ENCODE measurements around the gene POLD4.
"Not testable (repeated sequence)": the region's sequence is repeated elsewhere in the genome, so short reads cannot be mapped to it uniquely, and the experiment has no call there.

POLD4 gene

DNA sequence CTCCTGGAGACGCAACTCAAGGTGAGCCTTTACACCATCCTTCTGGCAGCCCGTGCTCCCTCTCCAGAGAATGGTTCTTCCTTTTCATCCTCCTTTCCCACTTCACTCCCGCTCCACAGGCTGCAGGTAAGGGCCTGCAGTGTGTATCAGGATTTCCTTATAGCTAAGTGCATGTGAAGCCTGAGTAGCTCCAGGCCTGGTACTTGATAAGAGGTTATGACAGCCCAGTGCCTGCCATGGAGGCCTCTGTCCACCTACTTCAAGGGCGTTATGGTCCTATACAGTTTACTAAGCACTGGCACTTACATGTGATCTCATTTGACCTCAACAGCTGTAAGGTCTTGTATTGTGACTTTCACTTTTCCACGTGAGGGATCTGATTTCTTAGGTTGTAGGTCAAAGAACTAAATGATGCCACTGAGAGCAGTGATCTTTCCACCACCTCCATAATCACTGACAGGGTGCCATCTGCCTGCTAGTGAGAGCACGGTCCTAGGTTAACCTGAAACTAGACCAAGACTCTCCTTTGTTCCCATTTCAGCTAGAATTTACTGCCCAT, 32.0 kb downstream of the POLD4 start:
- TF ChIP-seq, protein P1, sequence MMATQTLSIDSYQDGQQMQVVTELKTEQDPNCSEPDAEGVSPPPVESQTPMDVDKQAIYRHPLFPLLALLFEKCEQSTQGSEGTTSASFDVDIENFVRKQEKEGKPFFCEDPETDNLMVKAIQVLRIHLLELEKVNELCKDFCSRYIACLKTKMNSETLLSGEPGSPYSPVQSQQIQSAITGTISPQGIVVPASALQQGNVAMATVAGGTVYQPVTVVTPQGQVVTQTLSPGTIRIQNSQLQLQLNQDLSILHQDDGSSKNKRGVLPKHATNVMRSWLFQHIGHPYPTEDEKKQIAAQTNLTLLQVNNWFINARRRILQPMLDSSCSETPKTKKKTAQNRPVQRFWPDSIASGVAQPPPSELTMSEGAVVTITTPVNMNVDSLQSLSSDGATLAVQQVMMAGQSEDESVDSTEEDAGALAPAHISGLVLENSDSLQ (IDR thresholded peaks at IDR 0.05) = no peak
- no peak for TF ChIP-seq L3MBTL2 (conservative IDR thresholded peaks at IDR 0.05)
- no peak for TF ChIP-seq FOXA1 (IDR thresholded peaks at IDR 0.05)
- no peak for TF ChIP-seq HDGF (IDR thresholded peaks at IDR 0.05; ENCODE audit: borderline replicate concordance)
- no peak for TF ChIP-seq TARDBP (IDR thresholded peaks at IDR 0.05)
- no peak for TF ChIP-seq BHLHE40 (IDR thresholded peaks at IDR 0.05; ENCODE audit: borderline replicate concordance)
- no peak for DNase-seq (ENCODE audit: extremely low spot score)
- POLR2A ChIA-PET = interaction anchor here (1.7 kb wide), 1 partner anchor 55 kb away, joined by 4 read pairs; the partner anchor contains the start of gene GRK2
- CTCF ChIA-PET = interaction anchor here (1.5 kb wide), 1 partner anchor 58 kb away, joined by 5 read pairs; no protein-coding TSS in a partner anchor

DNA sequence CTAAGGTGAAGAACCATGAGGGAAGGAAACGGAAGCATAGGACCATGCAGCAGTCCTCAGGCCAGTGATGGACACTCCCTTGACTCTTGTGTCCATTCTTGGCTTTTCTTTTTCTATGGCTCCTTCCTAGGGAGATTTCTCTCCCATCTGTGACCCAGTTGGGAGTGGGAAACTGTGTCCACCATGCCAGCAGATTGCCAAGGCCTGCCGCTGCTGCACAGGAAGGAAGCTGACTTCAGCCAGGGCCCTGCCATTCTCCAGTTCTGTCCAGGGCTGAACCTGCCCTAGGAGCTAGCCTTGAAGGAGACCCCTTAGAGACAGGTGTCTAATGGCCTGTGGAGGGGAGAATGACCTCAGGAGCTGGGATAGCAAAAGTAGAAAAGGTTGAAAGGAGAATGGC, 32.7 kb downstream of the POLD4 start:
- CTCF ChIA-PET = interaction anchor here (0.6 to 1.5 kb wide), 2 partner anchors 57 to 248 kb away, joined by 3 to 5 read pairs; no protein-coding TSS in a partner anchor
- TF ChIP-seq ARNT (IDR thresholded peaks at IDR 0.05) = no peak
- TF ChIP-seq CTBP1 (IDR thresholded peaks at IDR 0.05; ENCODE audit: borderline replicate concordance) = no peak
- TF ChIP-seq ZNF384 (IDR thresholded peaks at IDR 0.05) = no peak
- no peak for TF ChIP-seq FOXK2 (IDR thresholded peaks at IDR 0.05)
- TF ChIP-seq, protein P1 (IDR thresholded peaks at IDR 0.05) = no peak
- POLR2A ChIA-PET = no interaction called here
- peak; percentile 0 for DNase-seq (ENCODE audit: extremely low spot score)

DNA sequence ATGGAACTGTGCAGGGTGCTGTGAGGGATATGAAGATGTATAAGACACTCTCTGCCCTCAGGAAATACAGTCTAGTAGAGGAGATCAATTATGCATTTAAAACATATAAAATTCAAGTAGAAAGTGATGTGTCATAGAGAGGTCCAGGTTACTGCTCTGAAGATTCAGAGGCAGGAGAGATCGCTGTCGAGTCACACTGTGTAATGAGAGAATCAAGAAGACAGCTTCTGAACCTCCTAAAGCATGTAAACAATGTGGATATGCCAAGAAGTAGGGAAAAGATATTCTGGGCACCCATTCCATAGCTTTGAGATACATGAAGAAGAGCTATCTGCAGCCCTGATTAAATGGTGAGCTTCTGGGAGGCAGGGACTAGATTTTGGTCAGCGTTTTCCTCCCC, 33.3 kb downstream of the POLD4 start:
- TF ChIP-seq SUZ12 (IDR thresholded peaks at IDR 0.05) = no peak
- TF ChIP-seq FOXM1 (IDR thresholded peaks at IDR 0.05; ENCODE audit: borderline replicate concordance) = no peak
- TF ChIP-seq LEF1 (IDR thresholded peaks at IDR 0.05; ENCODE audit: borderline replicate concordance) = no peak
- no peak for TF ChIP-seq SP1 (IDR thresholded peaks at IDR 0.05)
- no peak for TF ChIP-seq ZNF384 (IDR thresholded peaks at IDR 0.05)
- TF ChIP-seq HDGF (IDR thresholded peaks at IDR 0.05; ENCODE audit: borderline replicate concordance) = no peak
- no peak for TF ChIP-seq BHLHE40 (IDR thresholded peaks at IDR 0.05; ENCODE audit: borderline replicate concordance)
- no peak for TF ChIP-seq FOXA1 (IDR thresholded peaks at IDR 0.05)
- TF ChIP-seq FOXK2 (IDR thresholded peaks at IDR 0.05) = no peak
- no peak for TF ChIP-seq ELF4 (IDR thresholded peaks at IDR 0.05)
- TF ChIP-seq TARDBP (IDR thresholded peaks at IDR 0.05) = no peak
- TF ChIP-seq, protein P1 (IDR thresholded peaks at IDR 0.05) = no peak
- no peak for TF ChIP-seq L3MBTL2 (conservative IDR thresholded peaks at IDR 0.05)
- TF ChIP-seq NFRKB (IDR thresholded peaks at IDR 0.05) = no peak
- TF ChIP-seq ARNT (IDR thresholded peaks at IDR 0.05) = no peak
- TF ChIP-seq CTBP1 (IDR thresholded peaks at IDR 0.05; ENCODE audit: borderline replicate concordance) = no peak
- ChIA-PET CTCF (interaction anchor here (0.6 to 1.6 kb wide), 4 partner anchors 25 to 247 kb away, joined by 3 to 5 read pairs (median 4); no protein-coding TSS in a partner anchor), POLR2A (interaction anchor here (4.0 kb wide), 1 partner anchor 31 kb away, joined by 23 read pairs; the partner anchor contains the start of gene ANKRD13D)
- DNase-seq (ENCODE audit: extremely low spot score) = no peak

- POLR2A ChIA-PET = interaction anchor here (4.0 kb wide), 1 partner anchor 30 kb away, joined by 23 read pairs; the partner anchor contains the start of gene ANKRD13D
- not testable (repeated sequence) for DNase-seq (ENCODE audit: extremely low spot score)
- CTCF ChIA-PET = interaction anchor here (1.6 to 3.5 kb wide), 2 partner anchors 27 to 56 kb away, joined by 4 to 22 read pairs; no protein-coding TSS in a partner anchor
These were observed 34.5 kb downstream of the POLD4 start for GRCh38 chr11:67318876-67319275.

DNA sequence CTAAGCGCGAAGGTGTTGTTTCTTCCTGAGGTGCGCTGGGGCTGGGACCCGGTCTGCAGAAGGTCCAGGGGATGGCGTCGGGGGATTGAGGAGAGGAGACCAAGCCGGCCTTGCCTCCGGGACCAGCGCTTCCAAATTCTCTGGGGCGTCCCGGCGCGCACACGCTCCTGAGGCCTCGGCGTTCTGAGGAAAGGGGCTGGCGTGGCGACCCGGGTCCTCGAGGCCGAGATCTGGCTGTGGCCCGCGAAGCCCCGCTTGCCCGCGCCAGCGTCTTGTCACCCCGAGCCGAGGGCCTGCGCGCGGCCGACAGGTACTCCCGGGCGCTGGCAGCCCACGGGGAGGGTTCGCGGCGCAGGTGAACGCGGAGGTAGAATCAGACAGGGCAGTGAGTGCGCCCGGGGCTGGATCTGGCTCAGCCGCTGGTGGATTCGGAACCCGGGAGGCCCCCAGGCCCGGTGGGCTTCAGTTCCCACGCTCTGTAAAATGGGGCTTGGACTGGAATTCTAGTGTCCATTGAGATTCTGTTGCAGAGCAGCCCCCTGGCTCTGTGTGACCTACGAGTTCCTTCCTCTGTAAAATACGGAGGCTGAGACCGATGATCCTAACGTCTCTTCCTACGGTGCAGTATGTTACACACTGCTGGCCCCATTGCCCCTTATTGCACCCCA, 35.3 kb downstream of the POLD4 start:
- POLR2A ChIA-PET = interaction anchor here (0.6 to 4.0 kb wide), 20 partner anchors 10 to 970 kb away, joined by 3 to 28 read pairs (median 6); partner anchors contain the start of genes ANKRD13D, B4GAT1, GRK2 and POLD4
- DNase-seq (ENCODE audit: extremely low spot score) = no peak
- CTCF ChIA-PET = interaction anchor here (0.5 to 3.5 kb wide), 11 partner anchors 11 to 237 kb away, joined by 3 to 22 read pairs (median 5); partner anchors contain the start of genes ANKRD13D, PPP1CA and SSH3
- no peak for TF ChIP-seq FOXA1 (IDR thresholded peaks at IDR 0.05)
- TF ChIP-seq HDGF (IDR thresholded peaks at IDR 0.05; ENCODE audit: borderline replicate concordance) = no peak
- peak; percentile 66 for TF ChIP-seq L3MBTL2 (conservative IDR thresholded peaks at IDR 0.05)
- no peak for TF ChIP-seq SP1 (IDR thresholded peaks at IDR 0.05)
- no peak for TF ChIP-seq BHLHE40 (IDR thresholded peaks at IDR 0.05; ENCODE audit: borderline replicate concordance)
- no peak for TF ChIP-seq FOXM1 (IDR thresholded peaks at IDR 0.05; ENCODE audit: borderline replicate concordance)
- no peak for TF ChIP-seq FOXK2 (IDR thresholded peaks at IDR 0.05)

DNA sequence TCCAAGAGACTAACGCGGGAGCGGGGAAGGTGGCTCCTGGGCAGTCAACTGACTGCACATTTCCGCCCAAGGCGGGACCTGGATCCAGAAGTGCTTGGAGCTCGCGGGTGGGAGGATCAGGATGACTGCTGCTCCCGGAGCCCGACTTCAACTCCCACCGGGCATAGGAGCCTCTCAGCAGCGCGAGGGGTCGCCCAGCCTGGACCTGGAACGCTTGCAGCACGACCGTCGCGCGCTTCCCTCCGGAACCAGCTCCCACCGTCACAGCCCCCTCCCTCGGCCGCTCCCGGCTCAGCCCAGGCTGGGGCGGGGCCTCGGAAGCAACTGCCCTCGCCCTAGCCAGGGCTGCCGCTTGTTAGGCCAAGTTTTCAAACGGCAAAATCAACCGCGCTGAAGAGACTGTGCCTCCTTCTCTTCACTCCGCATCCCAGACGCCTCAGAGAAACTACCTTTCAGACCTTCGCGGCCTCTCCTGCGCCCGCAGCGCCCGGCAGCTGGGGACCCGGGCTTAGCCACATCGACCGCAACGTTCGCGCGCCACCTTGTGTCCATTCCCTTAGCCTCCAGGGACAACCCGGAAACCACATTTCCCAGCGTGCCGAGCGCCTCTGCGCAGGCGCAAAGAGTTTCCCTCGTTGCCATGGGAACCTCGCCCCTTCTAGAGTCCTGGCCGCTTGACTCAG, 36.0 kb downstream of the POLD4 start:
- TF ChIP-seq ELF4 (IDR thresholded peaks at IDR 0.05) = peak; percentile 83; the same call in 1 of the 2 replicates
- peak; percentile 71 for TF ChIP-seq L3MBTL2 (conservative IDR thresholded peaks at IDR 0.05)
- no peak for TF ChIP-seq ARNT (IDR thresholded peaks at IDR 0.05)
- TF ChIP-seq, protein P1 (IDR thresholded peaks at IDR 0.05) = no peak
- TF ChIP-seq CTBP1 (IDR thresholded peaks at IDR 0.05; ENCODE audit: borderline replicate concordance) = no peak
- POLR2A ChIA-PET = interaction anchor here (0.6 to 4.0 kb wide), 22 partner anchors 9 to 970 kb away, joined by 3 to 28 read pairs (median 4); partner anchors contain the start of genes ANKRD13D, B4GAT1, GRK2 and POLD4
- CTCF ChIA-PET = interaction anchor here (0.5 to 3.5 kb wide), 13 partner anchors 10 to 236 kb away, joined by 3 to 22 read pairs (median 4); partner anchors contain the start of genes ANKRD13D, PPP1CA and SSH3

More for the DNA sequence above, 36.0 kb downstream of the POLD4 start:
- peak; percentile 98 for DNase-seq (ENCODE audit: extremely low spot score)

All from HEK293T (cell line).